Body of pancreas (tissue), 4 donors: ENCODE data around the gene EP400. TPM values are rescaled to one million over a fixed set of nuclear protein-coding genes. Genes with fewer than 3 reads are reported as not detected.
"Not testable (repeated sequence)": the region's sequence is repeated elsewhere in the genome, so short reads cannot be mapped to it uniquely, and the experiment has no call there.

ENCODE experiments used
- ATAC-seq: fragments of 150-250 bp; one replicate; pipeline ENCODE4 v1.9.1; 2016
- DNase-seq, 4 donors: peaks; one replicate each; pipeline ENCODE4 v3.0.0-alpha.2; 2019
- H3K27ac ChIP-seq, 4 donors: fragments of 200-600 bp; sonication (generic); 1 replicate in 3 of 4; 2 replicates in 1 of 4; pipeline versions ENCODE4 v1.5.1 to v1.6.1; 2016 to 2019; ENCODE audit warnings: mild to moderate bottlenecking in 1 of 4, mixed read lengths in 1 of 4, moderate library complexity in 1 of 4
- H3K27me3 ChIP-seq, 2 donors: fragments of 200-600 bp; sonication (generic); one replicate each; pipeline ENCODE4 v1.6.0; 2016; ENCODE audit warnings: mild to moderate bottlenecking in 1 of 2
- H3K36me3 ChIP-seq, 2 donors: fragments of 200-600 bp; sonication (generic); replicated peaks in 1 of 2; 2 replicates each; pipeline ENCODE4 v1.5.1; 2016; ENCODE audit warnings: low read depth in 2 of 2; ENCODE audit not compliant: insufficient read depth in 1 of 2
- H3K4me1 ChIP-seq: fragments of 200-600 bp; sonication (generic); one replicate; pipeline ENCODE4 v1.6.0; 2016
- H3K4me3 ChIP-seq, 2 donors: fragments of 200-600 bp; sonication (generic); 1 replicate in 1 of 2; 2 replicates in 1 of 2; pipeline ENCODE4 v1.5.1; 2016 to 2019
- H3K9me3 ChIP-seq, 3 donors: fragments of 200-600 bp; sonication (generic); 1 replicate in 2 of 3; 2 replicates in 1 of 3; pipeline ENCODE4 v1.5.1; 2016
- CTCF ChIP-seq, 7 experiments: fragments of 450-650 bp in 4 of 7; fragments of 200-600 bp in 3 of 7; sonication (generic) in 3 of 7; IDR thresholded peaks; one replicate each; pipeline ENCODE4 v1.5.1; 2016 to 2019; ENCODE audit warnings: antibody characterized with exemption in 7 of 7
- POLR2A ChIP-seq, 3 donors: fragments of 450-650 bp; IDR thresholded peaks; one replicate each; pipeline ENCODE4 v1.6.1; 2016; ENCODE audit warnings: antibody characterized with exemption in 3 of 3, mild to moderate bottlenecking in 2 of 3
- WGBS, 2 donors: methylation state at CpG; one replicate each; pipeline ENCODE4 v1.1.5; 2017; 5-methylcytosine and 5-hydroxymethylcytosine counted together
- intact Hi-C: fragments of 100-400 bp; cut with DNase I; formaldehyde crosslinking; loops from one replicate; pipeline ENCODE4 v1.15.1; 2023
- total RNA-seq, 2 donors: library from RNA; depleted of rRNA; stranded (reverse); fragments of >200 nt; gene quantifications; one replicate each; pipeline ENCODE4 v1.1.0, GENCODE V29; 2016

EP400 gene
- total RNA-seq, 2 donors from 2014 or later = 20.5 to 22.4 TPM

GRCh38 chr12:132043770-132044467, 94.2 kb downstream of the EP400 start:
- TF ChIP-seq POLR2A (IDR thresholded peaks at IDR 0.05) = no peak
- TF ChIP-seq CTCF (IDR thresholded peaks at IDR 0.05) = no peak
- intact Hi-C loops = no loop called here
- DNase-seq (no peak), ATAC-seq (no peak)
- Histone ChIP-seq H3K4me3 (no peak overlapping the region), H3K27ac (no peak overlapping the region), H3K27me3 (no peaks in the 10 kb centered on the region), H3K36me3 (peaks cover 0 to 20% of the 10 kb centered on the region in 2 donors), H3K4me1 (peaks cover under 1% of the 10 kb centered on the region), H3K9me3 (no peaks in the 10 kb centered on the region)
- WGBS, 2 donors = 85 to 88% methylated on average over 15 to 17 of the region's 17 CpGs

GRCh38 chr12:132044661-132045412, 95.1 kb downstream of the EP400 start:
- Histone ChIP-seq H3K27me3 (no peaks in the 10 kb centered on the region), H3K27ac (no peak overlapping the region), H3K9me3 (no peaks in the 10 kb centered on the region), H3K36me3 (peaks cover 0 to 20% of the 10 kb centered on the region in 2 donors), H3K4me3 (no peak overlapping the region), H3K4me1 (peaks cover 10% of the 10 kb centered on the region)
- WGBS, 2 donors = 90 to 97% methylated on average over 26 to 27 of the region's 29 CpGs
- intact Hi-C loops = no loop called here
- TF ChIP-seq CTCF (IDR thresholded peaks at IDR 0.05) = no peak
- TF ChIP-seq POLR2A (IDR thresholded peaks at IDR 0.05) = no peak
- no peak for DNase-seq
- no peak for ATAC-seq

GRCh38 chr12:132045751-132046150, 96.0 kb downstream of the EP400 start:
- Histone ChIP-seq H3K4me1 (peaks cover 19% of the 10 kb centered on the region), H3K27ac (no peak overlapping the region), H3K9me3 (no peaks in the 10 kb centered on the region), H3K36me3 (peaks cover 0 to 24% of the 10 kb centered on the region in 2 donors), H3K4me3 (no peak overlapping the region), H3K27me3 (no peaks in the 10 kb centered on the region)
- TF ChIP-seq CTCF (IDR thresholded peaks at IDR 0.05) (no peak), POLR2A (IDR thresholded peaks at IDR 0.05) (no peak)
- ATAC-seq (no peak), DNase-seq (no peak)
- whole genome bisulfite sequencing, 2 donors = 93 to 94% methylated on average over 13 to 16 of the region's 16 CpGs
- intact Hi-C loops = no loop called here

GRCh38 chr12:132046561-132046960, 96.8 kb downstream of the EP400 start:
- no peak for TF ChIP-seq POLR2A (IDR thresholded peaks at IDR 0.05)
- TF ChIP-seq CTCF (IDR thresholded peaks at IDR 0.05) = no peak
- no peak overlapping the region for H3K4me3 ChIP-seq
- H3K9me3 ChIP-seq = no peaks in the 10 kb centered on the region
- H3K27ac ChIP-seq = no peak overlapping the region
- H3K36me3 ChIP-seq = peaks cover 0 to 27% of the 10 kb centered on the region in 2 donors
- no peaks in the 10 kb centered on the region for H3K27me3 ChIP-seq
- intact Hi-C loops = no loop called here
- ATAC-seq (no peak), DNase-seq (peak in 1 of 4 donors; percentile 16)
- 81 to 87% methylated on average over 10 to 11 of the region's 11 CpGs for WGBS, 2 donors
- peaks cover 19% of the 10 kb centered on the region for H3K4me1 ChIP-seq

- WGBS, 2 donors = 85 to 96% methylated on average over 11 of the region's 11 CpGs
- H3K4me3 ChIP-seq, H3K9me3 ChIP-seq, ATAC-seq, H3K27ac ChIP-seq, DNase-seq, H3K27me3 ChIP-seq, intact Hi-C loops: not testable (repeated sequence)
- Histone ChIP-seq H3K4me1 (peaks cover 19% of the 10 kb centered on the region), H3K36me3 (peaks cover 0 to 31% of the 10 kb centered on the region in 2 donors)
Measured at GRCh38 chr12:132047630-132048029, 97.9 kb downstream of the EP400 start.
